ENCODE measurements around the gene SNX17.

GRCh38 chr2:27400348-27401135 is 30.1 kb downstream of the SNX17 start:
- TF ChIP-seq POLR2A (IDR thresholded peaks at IDR 0.05) (no peak), CTCF (IDR thresholded peaks at IDR 0.05) (no peak), POLR2AphosphoS5 (IDR thresholded peaks at IDR 0.05) (no peak), EP300 (IDR thresholded peaks at IDR 0.05; ENCODE audit: low read depth) (no peak)

Data from transverse colon (tissue), 4 donors.